ENCODE data around the gene DBF4B.

GRCh38 chr17:44793885-44794842 is 85.7 kb downstream of the DBF4B start:
- no peak for TF ChIP-seq CTCF (IDR thresholded peaks at IDR 0.05)
- no peak for TF ChIP-seq POLR2A (IDR thresholded peaks at IDR 0.05)

All from sigmoid colon (tissue), 3 donors.